ENCODE measurements around the gene REPIN1. TPM values are rescaled to one million over a fixed set of nuclear protein-coding genes. Genes with fewer than 3 reads are reported as not detected.

Gene REPIN1
- total and polyA plus RNA-seq, 2 donors (not counting 1 experiment from before 2014, with no cell fraction given) = 165 to 190 TPM

- Mint-ChIP-seq H3K27me3 (no peaks in the 10 kb centered on the region), H3K4me3 (peak overlapping the region; percentile 96), H3K4me1 (peaks cover 63% of the 10 kb centered on the region), H3K9me3 (ENCODE audit: insufficient read depth) (no peaks in the 10 kb centered on the region), H3K27ac (peak overlapping the region; percentile 90)
- Histone ChIP-seq H3K36me3 (replicated peaks in 1 of 2; ENCODE audit: control extremely low read depth in 1 of 2, control insufficient read depth in 1 of 2, extremely low read depth in 1 of 2, insufficient read depth in 2 of 2, low read length in 1 of 2) (no peaks in the 10 kb centered on the region), H3K9me3 (ENCODE audit: control extremely low read depth in 1 of 3, control insufficient read depth in 2 of 3, insufficient read depth in 1 of 3, low read length in 2 of 3) (no peaks in the 10 kb centered on the region), H3K4me3 (ENCODE audit: control extremely low read depth in 1 of 5, extremely low read depth in 1 of 5, insufficient read depth in 1 of 5, low read depth in 2 of 5, low read length in 4 of 5) (peak overlapping the region; percentile 45 to 91 (median 77)), H3K27ac (ENCODE audit: low read length in 2 of 2) (peak overlapping the region in 1 of 2 donors; percentile 85), H3K9ac (ENCODE audit: low read length) (peak overlapping the region; percentile 84), H3K4me2 (replicated peaks; ENCODE audit: low read depth, low read length, poor library complexity, severe bottlenecking) (peak overlapping the region; percentile 97), H3K27me3 (replicated peaks in 1 of 4; ENCODE audit: control extremely low read depth in 1 of 4, control insufficient read depth in 3 of 4, insufficient read depth in 4 of 4, low read length in 3 of 4) (no peaks in the 10 kb centered on the region), H3K4me1 (ENCODE audit: control insufficient read depth in 2 of 2, insufficient read depth in 2 of 2, low read length in 2 of 2) (peaks cover 22 to 59% of the 10 kb centered on the region in 2 donors), H2AFZ (ENCODE audit: insufficient read depth, low read depth, low read length, poor library complexity, severe bottlenecking) (peak overlapping the region; percentile 86), H4K20me1 (ENCODE audit: control insufficient read depth, insufficient read depth, low read length, poor library complexity, severe bottlenecking) (peaks cover 6% of the 10 kb centered on the region), H3K79me2 (ENCODE audit: control insufficient read depth, insufficient read depth, low read length) (peaks cover 28% of the 10 kb centered on the region)
- ChIA-PET POLR2A (interaction anchor here (1.3 to 4.4 kb wide), 4 partner anchors 12 to 27 kb away, joined by 8 to 64 read pairs (median 9); partner anchors contain the start of gene REPIN1), CTCF (interaction anchor here (1.0 to 1.8 kb wide), 5 partner anchors 22 to 42 kb away, joined by 3 to 9 read pairs (median 4); a partner anchor contains a TSS)
- WGBS (ENCODE audit: insufficient coverage) = 3% methylated on average over 51 of the region's 52 CpGs
- intact Hi-C loops (cut with micrococcal nuclease) = loop anchor here (1.0 to 5.0 kb wide), 7 partner anchors 15 to 649 kb away; partner anchors contain the start of genes ABCB8, ACTR3C and LRRC61
- ATAC-seq (ENCODE audit: low read depth) (no peak), DNase-seq (peak; percentile 49)
- no peak for TF ChIP-seq CTCF (IDR thresholded peaks at IDR 0.05)
- TF ChIP-seq EZH2 (IDR thresholded peaks at IDR 0.05; ENCODE audit: borderline replicate concordance, insufficient read depth, low read depth, low read length, poor library complexity, severe bottlenecking) = no peak
Observed at GRCh38 chr7:150379441-150380379, 11.1 kb downstream of the REPIN1 start.
